Osteoblast (primary cell): ENCODE data around the gene MRPL36. TPM values are rescaled to one million over a fixed set of nuclear protein-coding genes. Genes with fewer than 3 reads are reported as not detected.

Experiments
- DNase-seq: peaks from one replicate; pipeline ENCODE4 v3.0.0; 2011; ENCODE audit warnings: low spot score, mixed read lengths; ENCODE audit not compliant: insufficient read length; ENCODE audit errors: missing footprints
- H2AFZ ChIP-seq: 2 replicates; pipeline ENCODE4 v1.6.0; 2011; ENCODE audit warnings: mild to moderate bottlenecking, low read length
- H3K27ac ChIP-seq: 2 replicates; pipeline ENCODE4 v1.5.1; 2011; ENCODE audit warnings: mild to moderate bottlenecking, low read depth, low read length, moderate library complexity
- H3K27me3 ChIP-seq: 2 replicates; pipeline ENCODE4 v1.6.0; 2012; ENCODE audit warnings: mild to moderate bottlenecking, control low read depth, inconsistent platforms, low read length, moderate library complexity; ENCODE audit not compliant: insufficient read depth
- H3K36me3 ChIP-seq: 2 replicates; pipeline ENCODE4 v1.5.1; 2011; ENCODE audit warnings: mild to moderate bottlenecking, low read length, control low read depth, moderate library complexity; ENCODE audit not compliant: insufficient read depth
- H3K4me1 ChIP-seq: 2 replicates; pipeline ENCODE4 v1.5.1; 2011; ENCODE audit warnings: mild to moderate bottlenecking, low read length, control low read depth, moderate library complexity; ENCODE audit not compliant: insufficient read depth
- H3K4me2 ChIP-seq: 2 replicates; pipeline ENCODE4 v1.6.0; 2011; ENCODE audit warnings: mild to moderate bottlenecking, low read length; ENCODE audit not compliant: insufficient read depth
- H3K4me3 ChIP-seq: fragments of 200-600 bp; sonication (generic); 3 replicates; pipeline ENCODE4 v1.5.1; 2012; ENCODE audit warnings: mild to moderate bottlenecking, low read length, inconsistent platforms; ENCODE audit not compliant: insufficient read depth
- H3K79me2 ChIP-seq: 2 replicates; pipeline ENCODE4 v1.6.0; 2012; ENCODE audit warnings: mild to moderate bottlenecking, low read length, control low read depth, inconsistent platforms; ENCODE audit not compliant: insufficient read depth
- H3K9me3 ChIP-seq: 2 replicates; pipeline ENCODE4 v1.5.1; 2011; ENCODE audit warnings: low read depth, low read length, control low read depth
- H4K20me1 ChIP-seq: 2 replicates; pipeline ENCODE4 v1.6.0; 2012; ENCODE audit warnings: mild to moderate bottlenecking, low read length, control low read depth; ENCODE audit not compliant: insufficient read depth
- CTCF ChIP-seq: IDR thresholded peaks from 2 replicates; pipeline ENCODE4 v1.5.1; 2011; ENCODE audit warnings: mild to moderate bottlenecking, low read depth, low read length, moderate library complexity; ENCODE audit errors: extremely low read depth
- total RNA-seq: library from RNA; depleted of rRNA; stranded (reverse); fragments of >200 nt; gene quantifications from 2 replicates; pipeline ENCODE4 v1.2.3, GENCODE V29; 2012

MRPL36 gene
- total RNA-seq, 1 donor: 35.1 TPM

DNA sequence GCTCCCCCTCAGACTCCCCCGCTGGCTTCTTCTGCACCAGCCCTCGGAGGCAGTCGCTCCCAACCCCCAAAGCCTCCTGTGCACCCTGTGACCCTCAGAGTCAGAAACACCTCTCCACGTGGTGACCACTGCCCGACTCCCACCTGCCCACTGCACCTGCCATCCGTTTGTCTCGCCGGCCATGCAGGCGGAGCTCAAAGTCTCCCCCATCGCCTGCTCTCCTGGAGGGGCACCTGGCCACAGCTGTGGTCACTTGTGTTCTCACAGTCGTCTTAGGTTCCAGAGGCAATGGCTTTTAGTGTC, 38.2 kb downstream of the MRPL36 start:
- no peak overlapping the region for H3K4me3 ChIP-seq
- H2AFZ ChIP-seq: no peak overlapping the region
- no peak overlapping the region for H3K27ac ChIP-seq
- peak; percentile 73 for DNase-seq
- H3K4me2 ChIP-seq: no peak overlapping the region
- H3K36me3 ChIP-seq: no peaks in the 10 kb centered on the region
- no peak for TF ChIP-seq CTCF
- H3K27me3 ChIP-seq: peaks cover 41% of the 10 kb centered on the region
- no peaks in the 10 kb centered on the region for H3K4me1 ChIP-seq
- H4K20me1 ChIP-seq: no peaks in the 10 kb centered on the region
- H3K79me2 ChIP-seq: no peaks in the 10 kb centered on the region
- peaks cover 2% of the 10 kb centered on the region for H3K9me3 ChIP-seq

DNA sequence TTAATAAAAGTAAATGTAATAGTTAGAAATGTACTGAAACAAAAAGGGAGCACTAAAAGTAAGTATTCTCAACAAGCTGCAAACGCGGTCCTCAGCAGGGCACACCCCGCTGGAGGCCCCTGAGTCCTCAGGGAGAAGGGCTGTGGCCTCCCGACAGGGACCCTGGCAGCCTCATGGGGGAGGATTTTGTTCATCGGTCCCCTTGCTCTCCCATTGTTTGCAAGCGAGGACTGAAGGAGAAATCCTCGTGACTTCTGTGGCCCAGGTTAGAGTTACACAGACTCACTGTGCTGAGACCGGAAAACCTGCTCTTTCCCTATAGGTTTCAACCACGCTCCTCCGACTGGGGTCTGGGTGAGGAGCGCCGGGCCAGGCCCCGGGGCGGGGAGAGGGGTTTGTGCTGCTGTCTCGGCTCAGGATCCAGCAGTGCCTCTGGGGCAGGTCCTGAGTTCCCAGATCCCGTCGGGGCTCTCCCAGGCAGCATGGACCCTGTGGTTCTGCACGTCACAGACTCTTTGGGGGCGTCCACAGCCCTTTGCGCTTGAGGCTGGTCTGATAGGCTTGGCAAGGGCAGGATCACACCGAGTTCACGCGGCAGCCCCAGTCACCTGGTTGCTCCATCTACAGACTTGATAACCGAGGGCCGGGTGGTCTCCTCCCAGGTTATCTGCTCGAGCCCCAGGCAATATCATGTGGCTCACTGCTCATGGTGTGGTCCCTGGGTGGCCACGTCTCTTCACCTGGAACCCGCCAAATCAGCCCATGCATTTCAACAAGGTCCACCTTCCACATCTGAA, 38.8 kb downstream of the MRPL36 start:
- Histone ChIP-seq H4K20me1 (no peaks in the 10 kb centered on the region), H3K9me3 (peaks cover 2% of the 10 kb centered on the region), H3K4me3 (no peak overlapping the region), H3K36me3 (no peaks in the 10 kb centered on the region), H3K27me3 (peaks cover 45% of the 10 kb centered on the region), H3K4me2 (no peak overlapping the region), H3K27ac (no peak overlapping the region), H3K4me1 (no peaks in the 10 kb centered on the region), H2AFZ (no peak overlapping the region), H3K79me2 (no peaks in the 10 kb centered on the region)
- peak; percentile 75 for DNase-seq
- TF ChIP-seq CTCF: no peak

- Histone ChIP-seq H2AFZ (no peak overlapping the region), H3K4me1 (no peaks in the 10 kb centered on the region), H3K27me3 (peaks cover 40% of the 10 kb centered on the region), H3K9me3 (peaks cover 2% of the 10 kb centered on the region), H3K27ac (no peak overlapping the region), H3K4me2 (no peak overlapping the region), H3K4me3 (no peak overlapping the region), H3K79me2 (no peaks in the 10 kb centered on the region), H4K20me1 (no peaks in the 10 kb centered on the region), H3K36me3 (no peaks in the 10 kb centered on the region)
- peak; percentile 10 for DNase-seq
- TF ChIP-seq CTCF: no peak
Measured at GRCh38 chr5:1760231-1760630, 39.4 kb downstream of the MRPL36 start.

- Histone ChIP-seq H3K4me2 (no peak overlapping the region), H3K27me3 (peaks cover 33% of the 10 kb centered on the region), H3K4me3 (no peak overlapping the region), H3K36me3 (no peaks in the 10 kb centered on the region), H2AFZ (no peak overlapping the region), H4K20me1 (no peaks in the 10 kb centered on the region), H3K9me3 (peaks cover 2% of the 10 kb centered on the region), H3K4me1 (no peaks in the 10 kb centered on the region), H3K27ac (no peak overlapping the region), H3K79me2 (no peaks in the 10 kb centered on the region)
- peak; percentile 46 for DNase-seq
- TF ChIP-seq CTCF: no peak
Measured at GRCh38 chr5:1759378-1759970, 40.2 kb downstream of the MRPL36 start.
